PFSK-1 (cell line): ENCODE data around the gene VEZF1. TPM values are rescaled to one million over a fixed set of nuclear protein-coding genes. Genes with fewer than 3 reads are reported as not detected.

ENCODE experiments used
- FOXP2 ChIP-seq: optimal IDR thresholded peaks from 2 replicates; pipeline ENCODE3; 2011; ENCODE audit warnings: borderline replicate concordance, control low read depth, inconsistent platforms; ENCODE audit not compliant: insufficient read depth; ENCODE audit errors: extremely low read length, extremely low read depth
- POLR2AphosphoS5 ChIP-seq: IDR thresholded peaks from 2 replicates; pipeline ENCODE4 v1.6.1; 2012; ENCODE audit warnings: low read depth, mild to moderate bottlenecking, control low read depth, low read length, moderate library complexity
- REST ChIP-seq, 2 experiments: IDR thresholded peaks; 2 replicates each; pipeline versions ENCODE4 v1.6.1 to v1.8.0; 2011 to 2012; ENCODE audit warnings: low read depth in 2 of 2, low read length in 2 of 2, control low read depth in 1 of 2, inconsistent platforms in 1 of 2, mild to moderate bottlenecking in 1 of 2, moderate library complexity in 1 of 2; ENCODE audit not compliant: insufficient read depth in 1 of 2
- SIN3A ChIP-seq: IDR thresholded peaks from 2 replicates; pipeline ENCODE4 v1.6.1; 2012; ENCODE audit warnings: mild to moderate bottlenecking, low read length, moderate library complexity, borderline replicate concordance; ENCODE audit not compliant: insufficient read depth
- TAF1 ChIP-seq: IDR thresholded peaks from 2 replicates; pipeline ENCODE4 v1.6.1; 2012; ENCODE audit warnings: low read length, control low read depth, borderline replicate concordance; ENCODE audit not compliant: insufficient read depth
- polyA plus RNA-seq: library from polyadenylated mRNA; unstranded; fragments of >200 nt; gene quantifications from one replicate; pipeline ENCODE4 v1.2.1, GENCODE V29; 2012; ENCODE audit warnings: low read depth, missing spikeins; ENCODE audit not compliant: insufficient read length

VEZF1 gene
- polyA plus RNA-seq = 22.0 TPM

- TF ChIP-seq POLR2AphosphoS5 = no peak
- no peak for TF ChIP-seq FOXP2
- 0 out of 2 replicates have a peak, but pooled peaks have one; percentile 26 for TF ChIP-seq TAF1
- 0 out of 2 replicates have a peak, but pooled peaks have one; percentile 25 for TF ChIP-seq SIN3A
- no peak for TF ChIP-seq REST (IDR thresholded peaks at IDR 0.05; ENCODE audit: insufficient read depth in 1 of 2, low read depth in 2 of 2, low read length in 2 of 2)
Measured at GRCh38 chr17:57987581-57988300, at the start of gene VEZF1. Gene VEZF1, minus strand, starts transcription at chr17:57988254. Its CDS starts 143 bp downstream, at chr17:57988111.

- TF ChIP-seq SIN3A (no peak), POLR2AphosphoS5 (no peak), FOXP2 (no peak), TAF1 (no peak), REST (IDR thresholded peaks at IDR 0.05; ENCODE audit: insufficient read depth in 1 of 2, low read depth in 2 of 2, low read length in 2 of 2) (no peak)
Measured at GRCh38 chr17:58032691-58033415, 44.8 kb upstream of the VEZF1 start.

- TF ChIP-seq SIN3A = no peak
- no peak for TF ChIP-seq POLR2AphosphoS5
- TF ChIP-seq FOXP2 = no peak
- no peak for TF ChIP-seq REST (IDR thresholded peaks at IDR 0.05; ENCODE audit: insufficient read depth in 1 of 2, low read depth in 2 of 2, low read length in 2 of 2)
- no peak for TF ChIP-seq TAF1
Measured at GRCh38 chr17:58028578-58028977, 40.5 kb upstream of the VEZF1 start.

- no peak for TF ChIP-seq TAF1
Measured at GRCh38 chr17:58020401-58020800, 32.3 kb upstream of the VEZF1 start.

GRCh38 chr17:58019521-58019920 is 31.5 kb upstream of the VEZF1 start:
- TF ChIP-seq TAF1 (no peak), SIN3A (no peak), FOXP2 (no peak), REST (IDR thresholded peaks at IDR 0.05; ENCODE audit: insufficient read depth in 1 of 2, low read depth in 2 of 2, low read length in 2 of 2) (no peak), POLR2AphosphoS5 (no peak)
